HepG2 (cell line): ENCODE data around the gene SLC25A22. TPM values are rescaled to one million over a fixed set of nuclear protein-coding genes. Genes with fewer than 3 reads are reported as not detected.
A peak's percentile ranks its signal among the peaks of the same experiment; 100 is the strongest.

Source experiments
- ATAC-seq: fragments of 200-7000 bp; cut with Tn5 transposase; 3 replicates; pipeline ENCODE4 v1.9.1; 2020; ENCODE audit warnings: mild to moderate bottlenecking, moderate library complexity
- BruUV-seq: library from RNA; stranded (reverse); fragments of 400-500 nt; replicated peaks from 2 replicates; lab custom pipeline; 2021; lab: Mats Ljungman, UMichigan
- CTCF ChIA-PET: fragments of 300-600 bp; formaldehyde crosslinking; extraction: SDS; loops from one replicate; lab custom pipeline; 2021; ENCODE audit warnings: low total read pairs, inconsistent platforms, low intra/inter-chr PET ratio; lab: Yijun Ruan, JAX
- POLR2A ChIA-PET: fragments of 350-600 bp; sonication (Branson Sonifier 250); formaldehyde crosslinking; loops from one replicate; lab custom pipeline; 2020; ENCODE audit warnings: antibody characterized with exemption, inconsistent platforms; lab: Yijun Ruan, JAX
- DNase-seq: peaks from one replicate; pipeline ENCODE4 v3.0.0-alpha.2; 2015; ENCODE audit warnings: low spot score
- FAIRE-seq: peaks from 3 replicates; lab custom pipeline; 2011; peaks lifted over from hg19 to GRCh38; lab: Jason Lieb, UNC
- H2AFZ ChIP-seq: one replicate; pipeline ENCODE4 v1.6.1; 2011; ENCODE audit warnings: low read length, inconsistent platforms
- H3K27ac ChIP-seq: fragments of 300-600 bp; 3 replicates; pipeline ENCODE4 v1.8.0; 2011; ENCODE audit warnings: mixed run types, mild to moderate bottlenecking, mixed read lengths, low read length, inconsistent platforms; ENCODE audit not compliant: insufficient read depth; ENCODE audit errors: extremely low read length
- H3K27me3 ChIP-seq, 2 experiments: fragments of 200-600 bp in 1 of 2; 2 replicates in 1 of 2; 3 replicates in 1 of 2; pipeline versions ENCODE4 v1.6.0 to v1.8.0; 2011; ENCODE audit warnings: low read length in 2 of 2, mild to moderate bottlenecking in 2 of 2, moderate library complexity in 2 of 2, inconsistent platforms in 1 of 2; ENCODE audit not compliant: insufficient read depth in 2 of 2, control insufficient read depth in 1 of 2
- H3K36me3 ChIP-seq, 2 experiments: fragments of 200-600 bp in 1 of 2; replicated peaks in 1 of 2; 2 replicates in 1 of 2; 3 replicates in 1 of 2; pipeline versions ENCODE4 v1.5.1 to v1.8.0; 2011; ENCODE audit warnings: low read length in 2 of 2, inconsistent platforms in 1 of 2; ENCODE audit not compliant: insufficient read depth in 2 of 2, control insufficient read depth in 1 of 2
- H3K4me1 ChIP-seq: 2 replicates; pipeline ENCODE4 v1.5.1; 2012; ENCODE audit warnings: low read length, inconsistent platforms; ENCODE audit not compliant: insufficient read depth
- H3K4me2 ChIP-seq: 2 replicates; pipeline ENCODE4 v1.6.0; 2011; ENCODE audit warnings: low read depth, low read length, inconsistent platforms
- H3K4me3 ChIP-seq, 3 experiments: fragments of 200-600 bp in 1 of 3; sonication (generic), shearing (Covaris generic) in 1 of 3; replicated peaks in 1 of 3; 2 replicates each; pipeline ENCODE4 v1.5.1; 2011 to 2016; ENCODE audit warnings: low read length in 3 of 3, inconsistent platforms in 2 of 3, low read depth in 2 of 3, mild to moderate bottlenecking in 2 of 3, control low read depth in 1 of 3, mixed read lengths in 1 of 3; ENCODE audit not compliant: insufficient read depth in 1 of 3
- H3K79me2 ChIP-seq: one replicate; pipeline ENCODE4 v1.6.1; 2011; ENCODE audit warnings: low read length, inconsistent platforms; ENCODE audit not compliant: insufficient read depth
- H3K9ac ChIP-seq: 2 replicates; pipeline ENCODE4 v1.6.0; 2011; ENCODE audit warnings: mild to moderate bottlenecking, low read depth, low read length, inconsistent platforms; ENCODE audit not compliant: insufficient read depth
- H3K9me3 ChIP-seq: 2 replicates; pipeline ENCODE4 v1.5.1; 2012; ENCODE audit warnings: mild to moderate bottlenecking, low read length
- H4K20me1 ChIP-seq: 2 replicates; pipeline ENCODE4 v1.6.0; 2011; ENCODE audit warnings: inconsistent platforms, mild to moderate bottlenecking, low read length, moderate library complexity; ENCODE audit not compliant: insufficient read depth
- AGO1 ChIP-seq: fragments of 200-400 bp; formaldehyde crosslinking; IDR thresholded peaks from 2 replicates; pipeline ENCODE4 v1.6.1; 2017; ENCODE audit warnings: mild to moderate bottlenecking, low read depth, low read length, moderate library complexity; ENCODE audit not compliant: poor library complexity, severe bottlenecking
- FOSL1 ChIP-seq: sonication (generic); formaldehyde crosslinking; IDR thresholded peaks from 2 replicates; pipeline ENCODE4 v1.9.0; 2021; ENCODE audit warnings: missing genetic modification reagents, borderline replicate concordance
- GMEB1 ChIP-seq: sonication (generic); formaldehyde crosslinking; IDR thresholded peaks from 2 replicates; pipeline ENCODE4 v1.5.1; 2020; ENCODE audit warnings: missing genetic modification reagents, mild to moderate bottlenecking, borderline replicate concordance
- HOXA9 ChIP-seq: sonication (generic); formaldehyde crosslinking; IDR thresholded peaks from 2 replicates; pipeline ENCODE4 v1.8.1; 2022; ENCODE audit warnings: missing genetic modification reagents, mild to moderate bottlenecking, moderate library complexity, borderline replicate concordance
- KDM3A ChIP-seq: IDR thresholded peaks from 2 replicates; pipeline ENCODE4 v1.6.1; 2018; ENCODE audit warnings: low read depth, missing compliant biosample characterization
- KDM5A ChIP-seq: fragments of 200-600 bp; sonication (generic); IDR thresholded peaks from 2 replicates; pipeline ENCODE4 v1.7.0; 2018; ENCODE audit warnings: antibody characterized with exemption, mild to moderate bottlenecking, low read length, borderline replicate concordance
- NFATC3 ChIP-seq: sonication (generic); formaldehyde crosslinking; IDR thresholded peaks from 2 replicates; pipeline ENCODE4 v1.5.1; 2020; ENCODE audit warnings: mild to moderate bottlenecking, missing genetic modification reagents
- ZBTB2 ChIP-seq: sonication (generic); formaldehyde crosslinking; IDR thresholded peaks from 2 replicates; pipeline ENCODE4 v1.8.0; 2022; ENCODE audit warnings: low read depth, missing genetic modification reagents
- ZFX ChIP-seq: sonication (generic); formaldehyde crosslinking; IDR thresholded peaks from 2 replicates; pipeline ENCODE4 v1.4.0; 2020; ENCODE audit warnings: mild to moderate bottlenecking, low read depth, missing genetic modification reagents, moderate library complexity
- ZNF558 ChIP-seq: sonication (generic); formaldehyde crosslinking; IDR thresholded peaks from 2 replicates; pipeline ENCODE4 v1.9.0; 2022; ENCODE audit warnings: mild to moderate bottlenecking, missing genetic modification reagents, borderline replicate concordance
- ZNF609 ChIP-seq: sonication (generic); formaldehyde crosslinking; IDR thresholded peaks from 2 replicates; pipeline ENCODE4 v1.4.0; 2020; ENCODE audit warnings: mild to moderate bottlenecking, missing genetic modification reagents, borderline replicate concordance
- ZNF616 ChIP-seq: sonication (generic); formaldehyde crosslinking; IDR thresholded peaks from 2 replicates; pipeline ENCODE4 v1.5.0; 2020; ENCODE audit warnings: low read depth, mild to moderate bottlenecking, missing genetic modification reagents
- ZNF772 ChIP-seq: sonication (generic); formaldehyde crosslinking; IDR thresholded peaks from 2 replicates; pipeline ENCODE4 v1.5.0; 2020; ENCODE audit warnings: mild to moderate bottlenecking, missing genetic modification reagents
- ZNF792 ChIP-seq: IDR thresholded peaks from 2 replicates; pipeline ENCODE4 v1.6.1; 2016
- WGBS: methylation state at CpG from one replicate; pipeline ENCODE4 v1.1.6; 2017; ENCODE audit warnings: low lambda C conversion rate; 5-methylcytosine and 5-hydroxymethylcytosine counted together
- in situ Hi-C: cut with HindIII; loops from 2 replicates; pipeline ENCODE4 v1.10.0; 2017; ENCODE audit warnings: low pct_unique_long_range_greater_than_20kb; ENCODE audit not compliant: extremely low pct_ligation_motif_present
- intact Hi-C: fragments of 100-400 bp; cut with micrococcal nuclease; formaldehyde crosslinking; loops from one replicate; pipeline ENCODE4 v1.10.0; 2022; ENCODE audit not compliant: unreplicated experiment
- polyA plus RNA-seq, 8 experiments: library from polyadenylated mRNA; depleted of rRNA in 3 of 8; stranded (reverse) in 7 of 8; unstranded in 1 of 8; fragments of >200 nt; fragmentation: Illumina TruSeq in 4 of 8; extraction: Trizol in 4 of 8; gene quantifications; 2 replicates each; pipeline versions ENCODE4 v1.2.1 to v1.2.3, GENCODE V29; 2011 to 2016; ENCODE audit warnings: low read depth in 4 of 8, missing spikeins in 1 of 8, mixed read lengths in 1 of 8; ENCODE audit not compliant: insufficient read depth in 1 of 8
- total RNA-seq, 5 experiments: library from RNA; depleted of rRNA; stranded (reverse); fragments of >200 nt; fragmentation: Illumina TruSeq; extraction: Trizol; gene quantifications; 2 replicates each; pipeline ENCODE4 v1.2.3, GENCODE V29; 2016; ENCODE audit warnings: low read depth in 1 of 5

SLC25A22 gene
- total and polyA plus RNA-seq, 2 of the 13 experiments (the other 11 are each of a cell fraction or from before 2014, with no cell fraction given): 12.4 to 19.2 TPM

GRCh38 chr11:843086-843734 lies 45.1 kb upstream of the SLC25A22 start:
- Histone ChIP-seq H3K4me1 (peaks cover 58% of the 10 kb centered on the region), H4K20me1 (peaks cover 15% of the 10 kb centered on the region; the same call in 1 of the 2 replicates), H3K4me3 (peak overlapping the region; percentile 97 to 100 (median 98)), H2AFZ (no peak overlapping the region), H3K27ac (peak overlapping the region; percentile 83), H3K9ac (peak overlapping the region; percentile 92), H3K79me2 (peaks cover 27% of the 10 kb centered on the region), H3K36me3 (peaks cover 5 to 22% of the 10 kb centered on the region in 2 experiments), H3K4me2 (peak overlapping the region; percentile 85), H3K9me3 (no peaks in the 10 kb centered on the region), H3K27me3 (no peaks in the 10 kb centered on the region)
- intact Hi-C loops (loop anchor here (5.0 kb wide), 1 partner anchor 36 kb away; the partner anchor contains the start of genes PIDD1 and RPLP2), in situ Hi-C loops (no loop called here)
- FAIRE-seq (no peak), ATAC-seq (peak; percentile 0; the same call in 1 of the 3 replicates), DNase-seq (no peak)
- ChIA-PET CTCF (no interaction called here), POLR2A (interaction anchor here (0.7 to 11.1 kb wide), 11 partner anchors 14 to 207 kb away, joined by 3 to 141 read pairs (median 6); partner anchors contain the start of genes CD151, CRACR2B, PNPLA2 and RPLP2)
- BruUV-seq: no TSS peak
- WGBS: 2% methylated on average over 23 of the region's 53 CpGs
- TF ChIP-seq ZNF616 (no peak), HOXA9 (CRISPR knock-in tag) (0 out of 2 replicates have a peak, but pooled peaks have one; percentile 13), GMEB1 (CRISPR knock-in tag) (peak; percentile 32; the same call in 1 of the 2 replicates), ZNF792 (no peak), ZNF558 (CRISPR knock-in tag) (0 out of 2 replicates have a peak, but pooled peaks have one; percentile 65), ZBTB2 (CRISPR knock-in tag) (0 out of 2 replicates have a peak, but pooled peaks have one; percentile 7), ZNF772 (CRISPR knock-in tag) (0 out of 2 replicates have a peak, but pooled peaks have one; percentile 29), FOSL1 (CRISPR knock-in tag) (no peak), AGO1 (peak; percentile 18), KDM3A (CRISPR knock-in tag) (0 out of 2 replicates have a peak, but pooled peaks have one; percentile 3), NFATC3 (0 out of 2 replicates have a peak, but pooled peaks have one; percentile 72), ZNF609 (0 out of 2 replicates have a peak, but pooled peaks have one; percentile 2), KDM5A (no peak), ZFX (CRISPR knock-in tag) (peak; percentile 10; the same call in 1 of the 2 replicates)
